Measurements from ENCODE around the gene GH2. TPM values are rescaled to one million over a fixed set of nuclear protein-coding genes. Genes with fewer than 3 reads are reported as not detected.
"Not testable (repeated sequence)": the region's sequence is repeated elsewhere in the genome, so short reads cannot be mapped to it uniquely, and the experiment has no call there.

The GH2 gene
- total RNA-seq, 1 donor from 2014 or later, result not detected

GRCh38 chr17:63843910-63844677 is 37.6 kb downstream of the GH2 start:
- TF ChIP-seq, protein P1, sequence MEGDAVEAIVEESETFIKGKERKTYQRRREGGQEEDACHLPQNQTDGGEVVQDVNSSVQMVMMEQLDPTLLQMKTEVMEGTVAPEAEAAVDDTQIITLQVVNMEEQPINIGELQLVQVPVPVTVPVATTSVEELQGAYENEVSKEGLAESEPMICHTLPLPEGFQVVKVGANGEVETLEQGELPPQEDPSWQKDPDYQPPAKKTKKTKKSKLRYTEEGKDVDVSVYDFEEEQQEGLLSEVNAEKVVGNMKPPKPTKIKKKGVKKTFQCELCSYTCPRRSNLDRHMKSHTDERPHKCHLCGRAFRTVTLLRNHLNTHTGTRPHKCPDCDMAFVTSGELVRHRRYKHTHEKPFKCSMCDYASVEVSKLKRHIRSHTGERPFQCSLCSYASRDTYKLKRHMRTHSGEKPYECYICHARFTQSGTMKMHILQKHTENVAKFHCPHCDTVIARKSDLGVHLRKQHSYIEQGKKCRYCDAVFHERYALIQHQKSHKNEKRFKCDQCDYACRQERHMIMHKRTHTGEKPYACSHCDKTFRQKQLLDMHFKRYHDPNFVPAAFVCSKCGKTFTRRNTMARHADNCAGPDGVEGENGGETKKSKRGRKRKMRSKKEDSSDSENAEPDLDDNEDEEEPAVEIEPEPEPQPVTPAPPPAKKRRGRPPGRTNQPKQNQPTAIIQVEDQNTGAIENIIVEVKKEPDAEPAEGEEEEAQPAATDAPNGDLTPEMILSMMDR (IDR thresholded peaks at IDR 0.05; ENCODE audit: insufficient read depth, low read length, severe bottlenecking), result no peak
- no peak for FAIRE-seq
- Histone ChIP-seq H3K36me3 (ENCODE audit: control insufficient read depth, insufficient read depth, low read length) (no peaks in the 10 kb centered on the region), H3K27me3 (ENCODE audit: control insufficient read depth, insufficient read depth, low read length) (no peaks in the 10 kb centered on the region), H3K4me3 (ENCODE audit: low read depth, low read length) (no peak overlapping the region)
- no peak for DNase-seq (ENCODE audit: low read depth)

GRCh38 chr17:63843387-63843888 is 38.3 kb downstream of the GH2 start:
- H3K36me3 ChIP-seq (ENCODE audit: control insufficient read depth, insufficient read depth, low read length); FAIRE-seq; H3K27me3 ChIP-seq (ENCODE audit: control insufficient read depth, insufficient read depth, low read length); DNase-seq (ENCODE audit: low read depth): not testable (repeated sequence)
- peak overlapping the region; percentile 90 for H3K4me3 ChIP-seq (ENCODE audit: low read depth, low read length)

DNA sequence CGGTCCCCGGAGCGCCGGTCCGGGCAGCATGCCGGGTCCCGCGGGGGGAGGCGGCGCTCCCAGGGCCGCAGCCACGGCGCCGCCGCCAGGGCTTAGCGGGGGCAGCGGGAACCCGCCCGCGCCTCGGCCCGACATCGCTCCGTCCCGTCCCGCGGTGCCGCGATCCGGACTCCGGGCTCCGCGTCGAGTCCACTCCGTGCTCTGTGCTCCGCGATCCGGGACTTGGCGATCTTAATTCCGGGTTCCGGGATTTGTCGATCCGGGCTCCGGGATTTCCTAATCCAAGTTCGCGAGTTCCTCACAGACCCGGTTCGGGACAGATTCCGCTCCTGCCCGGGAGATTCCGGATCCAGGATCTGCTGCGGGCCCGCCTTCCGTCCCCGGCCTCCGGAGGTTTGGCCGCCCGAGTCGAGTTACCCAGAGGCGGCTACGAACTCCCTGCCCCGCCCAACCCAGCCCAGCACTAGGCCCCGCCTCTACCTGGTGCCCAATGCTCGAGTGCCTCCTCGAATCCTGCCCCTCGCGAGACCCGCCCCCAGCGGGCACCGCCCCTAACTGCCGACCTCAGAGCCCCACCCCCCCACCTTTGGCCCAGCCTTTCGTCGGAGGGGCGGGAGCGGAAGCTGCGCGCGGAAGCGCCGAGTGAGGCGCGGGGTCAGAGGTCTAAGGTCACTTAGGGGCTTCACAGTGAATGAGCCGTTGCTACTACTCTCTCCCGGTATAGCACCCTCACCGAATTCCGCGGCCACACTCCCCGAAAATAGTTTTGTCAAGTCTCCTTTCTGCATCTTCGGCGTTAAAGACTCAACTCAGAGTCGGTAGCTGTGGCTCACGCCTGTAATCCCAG is 39.0 kb downstream of the GH2 start, which contains the start of gene SMARCD2:
Gene SMARCD2 (minus strand): TSS at position 146 of the 847 bp plus-strand sequence. CDS start 11 bp downstream, at position 135.
- Histone ChIP-seq H3K27me3 (ENCODE audit: control insufficient read depth, insufficient read depth, low read length) (no peaks in the 10 kb centered on the region), H3K36me3 (ENCODE audit: control insufficient read depth, insufficient read depth, low read length) (no peaks in the 10 kb centered on the region), H3K4me3 (ENCODE audit: low read depth, low read length) (peak within 1 kb of the TSS; percentile 90)
- DNase-seq (ENCODE audit: low read depth) (peak; percentile 92), FAIRE-seq (no peak)
- TF ChIP-seq, protein P1 (IDR thresholded peaks at IDR 0.05; ENCODE audit: insufficient read depth, low read length, severe bottlenecking), result no peak

GRCh38 chr17:63842173-63842539 is 39.6 kb downstream of the GH2 start:
- TF ChIP-seq, protein P1 (IDR thresholded peaks at IDR 0.05; ENCODE audit: insufficient read depth, low read length, severe bottlenecking), result no peak
- DNase-seq (ENCODE audit: low read depth) (no peak), FAIRE-seq (no peak)
- Histone ChIP-seq H3K27me3 (ENCODE audit: control insufficient read depth, insufficient read depth, low read length) (no peaks in the 10 kb centered on the region), H3K36me3 (ENCODE audit: control insufficient read depth, insufficient read depth, low read length) (peaks cover 4% of the 10 kb centered on the region), H3K4me3 (ENCODE audit: low read depth, low read length) (peak overlapping the region; percentile 90)

DNA sequence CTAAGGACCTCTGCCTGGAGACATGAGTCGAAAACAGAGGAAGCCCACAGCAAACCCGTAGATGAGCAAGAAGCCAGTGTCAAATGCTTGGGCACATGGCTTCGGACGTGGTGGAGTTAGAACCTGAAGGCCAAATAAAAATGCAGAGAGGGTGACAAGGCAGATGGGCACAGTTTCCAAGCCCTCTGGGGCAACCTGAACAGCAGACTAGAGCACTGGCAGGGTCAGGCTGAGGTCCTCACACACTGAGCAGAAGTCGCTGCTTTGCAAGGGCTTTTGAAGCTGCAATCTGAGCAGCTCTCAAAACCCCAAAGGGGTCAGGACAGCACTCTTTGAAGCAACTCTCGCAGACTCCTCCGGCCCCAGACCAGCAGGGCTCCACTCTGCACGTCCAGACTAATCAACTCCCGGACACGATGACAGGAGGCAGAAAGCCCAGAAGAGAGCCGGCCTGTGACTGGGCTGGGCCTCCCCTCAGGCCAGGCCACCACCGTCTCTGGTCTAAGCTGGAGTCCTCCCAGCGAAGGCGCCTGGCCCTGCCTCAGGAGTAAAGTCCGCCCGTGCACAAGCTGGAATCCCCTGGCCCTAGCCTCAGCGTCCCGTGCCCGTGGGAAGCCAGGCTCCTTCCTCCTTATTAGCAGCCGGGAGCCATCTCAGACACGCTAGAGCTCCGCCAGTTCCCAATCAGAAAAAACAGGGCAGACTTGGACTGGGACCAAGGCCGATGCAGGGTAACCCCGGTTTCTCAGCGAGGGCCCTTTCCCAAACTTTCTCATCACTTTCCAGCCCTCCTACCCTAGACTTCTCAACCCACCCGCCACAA is 40.2 kb downstream of the GH2 start:
- no peak for FAIRE-seq
- DNase-seq (ENCODE audit: low read depth), result peak; percentile 15
- TF ChIP-seq, protein P1 (IDR thresholded peaks at IDR 0.05; ENCODE audit: insufficient read depth, low read length, severe bottlenecking), result no peak

More for the DNA sequence above, 40.2 kb downstream of the GH2 start:
- Histone ChIP-seq H3K4me3 (ENCODE audit: low read depth, low read length) (peak overlapping the region; percentile 90), H3K27me3 (ENCODE audit: control insufficient read depth, insufficient read depth, low read length) (no peaks in the 10 kb centered on the region), H3K36me3 (ENCODE audit: control insufficient read depth, insufficient read depth, low read length) (peaks cover 7% of the 10 kb centered on the region)

Measured in bronchial epithelial cell (primary cell).